ENCODE data around the gene MAP1B. TPM values are rescaled to one million over a fixed set of nuclear protein-coding genes. Genes with fewer than 3 reads are reported as not detected.

The MAP1B gene
- total and polyA plus RNA-seq, 9 of the 15 experiments (the other 6 are each of a cell fraction or from before 2014, with no cell fraction given) = 5.2 to 66.1 (median 17.3) TPM

- TF ChIP-seq, protein P1, sequence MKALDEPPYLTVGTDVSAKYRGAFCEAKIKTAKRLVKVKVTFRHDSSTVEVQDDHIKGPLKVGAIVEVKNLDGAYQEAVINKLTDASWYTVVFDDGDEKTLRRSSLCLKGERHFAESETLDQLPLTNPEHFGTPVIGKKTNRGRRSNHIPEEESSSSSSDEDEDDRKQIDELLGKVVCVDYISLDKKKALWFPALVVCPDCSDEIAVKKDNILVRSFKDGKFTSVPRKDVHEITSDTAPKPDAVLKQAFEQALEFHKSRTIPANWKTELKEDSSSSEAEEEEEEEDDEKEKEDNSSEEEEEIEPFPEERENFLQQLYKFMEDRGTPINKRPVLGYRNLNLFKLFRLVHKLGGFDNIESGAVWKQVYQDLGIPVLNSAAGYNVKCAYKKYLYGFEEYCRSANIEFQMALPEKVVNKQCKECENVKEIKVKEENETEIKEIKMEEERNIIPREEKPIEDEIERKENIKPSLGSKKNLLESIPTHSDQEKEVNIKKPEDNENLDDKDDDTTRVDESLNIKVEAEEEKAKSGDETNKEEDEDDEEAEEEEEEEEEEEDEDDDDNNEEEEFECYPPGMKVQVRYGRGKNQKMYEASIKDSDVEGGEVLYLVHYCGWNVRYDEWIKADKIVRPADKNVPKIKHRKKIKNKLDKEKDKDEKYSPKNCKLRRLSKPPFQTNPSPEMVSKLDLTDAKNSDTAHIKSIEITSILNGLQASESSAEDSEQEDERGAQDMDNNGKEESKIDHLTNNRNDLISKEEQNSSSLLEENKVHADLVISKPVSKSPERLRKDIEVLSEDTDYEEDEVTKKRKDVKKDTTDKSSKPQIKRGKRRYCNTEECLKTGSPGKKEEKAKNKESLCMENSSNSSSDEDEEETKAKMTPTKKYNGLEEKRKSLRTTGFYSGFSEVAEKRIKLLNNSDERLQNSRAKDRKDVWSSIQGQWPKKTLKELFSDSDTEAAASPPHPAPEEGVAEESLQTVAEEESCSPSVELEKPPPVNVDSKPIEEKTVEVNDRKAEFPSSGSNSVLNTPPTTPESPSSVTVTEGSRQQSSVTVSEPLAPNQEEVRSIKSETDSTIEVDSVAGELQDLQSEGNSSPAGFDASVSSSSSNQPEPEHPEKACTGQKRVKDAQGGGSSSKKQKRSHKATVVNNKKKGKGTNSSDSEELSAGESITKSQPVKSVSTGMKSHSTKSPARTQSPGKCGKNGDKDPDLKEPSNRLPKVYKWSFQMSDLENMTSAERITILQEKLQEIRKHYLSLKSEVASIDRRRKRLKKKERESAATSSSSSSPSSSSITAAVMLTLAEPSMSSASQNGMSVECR (CRISPR knock-in tag; IDR thresholded peaks at IDR 0.05) = no peak
- TF ChIP-seq ATF7 (IDR thresholded peaks at IDR 0.05) (no peak), ZNF140 (CRISPR knock-in tag; IDR thresholded peaks at IDR 0.05) (no peak), ZNF217 (CRISPR knock-in tag; IDR thresholded peaks at IDR 0.05) (no peak)
Measured at GRCh38 chr5:72171667-72172066, 64.4 kb downstream of the MAP1B start (continued).

DNA sequence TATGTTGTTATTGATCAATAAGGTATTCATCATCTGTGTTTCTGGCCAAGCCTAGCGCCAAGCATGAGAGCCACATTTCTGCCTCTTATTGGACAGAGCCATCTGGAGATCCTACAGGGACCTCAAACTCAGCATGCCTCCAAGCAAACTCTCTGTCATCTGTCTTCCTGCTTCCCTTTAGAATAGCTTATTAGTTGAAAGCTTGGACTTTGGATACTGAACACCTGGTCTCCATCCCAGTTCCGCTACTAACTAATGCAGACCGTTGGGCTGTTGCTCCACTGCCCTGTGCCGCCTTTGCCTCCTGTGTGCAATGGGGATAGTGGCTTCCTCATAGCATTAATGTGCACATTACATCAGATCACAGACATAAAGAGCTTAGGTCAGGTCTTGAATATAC lies 65.5 kb downstream of the MAP1B start:
- Histone ChIP-seq H3K4me2 (ENCODE audit: insufficient read depth, low read length) (no peak overlapping the region), H3K27ac (ENCODE audit: extremely low read depth, low read depth, low read length) (no peak overlapping the region), H2AFZ (ENCODE audit: low read depth, low read length) (no peak overlapping the region), H3K36me3 (ENCODE audit: control insufficient read depth, insufficient read depth, low read length) (peaks cover 11% of the 10 kb centered on the region; the same call in 1 of the 3 replicates), H3K9me1 (ENCODE audit: control insufficient read depth, insufficient read depth, low read length) (no peaks in the 10 kb centered on the region), H3K4me3 (no peak overlapping the region), H3K9ac (ENCODE audit: insufficient read depth in 1 of 2, low read depth in 2 of 2, low read length in 2 of 2) (no peak overlapping the region), H4K20me1 (replicated peaks; ENCODE audit: control insufficient read depth, insufficient read depth, low read length) (no peaks in the 10 kb centered on the region), H3K79me2 (ENCODE audit: control insufficient read depth, insufficient read depth, low read length) (peaks cover 5% of the 10 kb centered on the region; the same call in 1 of the 3 replicates), H3K27me3 (ENCODE audit: control insufficient read depth in 2 of 2, insufficient read depth in 2 of 2, low read length in 2 of 2) (no peaks in the 10 kb centered on the region), H3K4me1 (replicated peaks in 1 of 2; ENCODE audit: control insufficient read depth in 2 of 2, insufficient read depth in 2 of 2, low read length in 2 of 2) (peaks cover 0 to 2% of the 10 kb centered on the region in 2 experiments; a peak in 2 of 5 replicates), H3K9me3 (replicated peaks; ENCODE audit: control insufficient read depth, insufficient read depth, low read depth, low read length) (no peaks in the 10 kb centered on the region)
- 91% methylated on average over 4 of the region's 4 CpGs for WGBS (ENCODE audit: insufficient coverage, low coverage, missing lambda C conversion rate)
- intact Hi-C loops (cut with micrococcal nuclease) (no loop called here), in situ Hi-C loops (cut with MboI) (no loop called here)
- DNase-seq (ENCODE audit: extremely low read depth in 1 of 4, low spot score in 3 of 4) (no peak), ATAC-seq (no peak), FAIRE-seq (no peak)
- no TSS peak for BruUV-seq (replicated peaks)
- TF ChIP-seq KLF1 (tag; IDR thresholded peaks at IDR 0.05) = no peak
- no peak for TF ChIP-seq HNRNPLL (IDR thresholded peaks at IDR 0.05; ENCODE audit: low read depth, low read length, poor library complexity, severe bottlenecking)
- TF ChIP-seq HDAC1 (IDR thresholded peaks at IDR 0.05) = no peak
- TF ChIP-seq, protein P2, sequence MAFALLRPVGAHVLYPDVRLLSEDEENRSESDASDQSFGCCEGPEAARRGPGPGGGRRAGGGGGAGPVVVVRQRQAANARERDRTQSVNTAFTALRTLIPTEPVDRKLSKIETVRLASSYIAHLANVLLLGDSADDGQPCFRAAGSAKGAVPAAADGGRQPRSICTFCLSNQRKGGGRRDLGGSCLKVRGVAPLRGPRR (CRISPR knock-in tag; IDR thresholded peaks at IDR 0.05) = no peak
- TF ChIP-seq CREM (IDR thresholded peaks at IDR 0.05; ENCODE audit: low read depth) = no peak
- TF ChIP-seq, protein P1 (CRISPR knock-in tag; IDR thresholded peaks at IDR 0.05) = no peak
- no peak for TF ChIP-seq NCOR1 (IDR thresholded peaks at IDR 0.05)
- ChIA-PET CTCF (ENCODE audit: low intra/inter-chr PET ratio) (no interaction called here), POLR2A (no interaction called here)

All from K562 (cell line).